Vagina (tissue), 2 donors: ENCODE measurements around the gene RNF113B. TPM values are rescaled to one million over a fixed set of nuclear protein-coding genes. Genes with fewer than 3 reads are reported as not detected.

Experiments used
- DNase-seq, 2 donors: peaks; one replicate each; pipeline ENCODE4 v3.0.0-alpha.2; 2017; ENCODE audit errors: extremely low spot score in 2 of 2
- H3K27ac ChIP-seq: fragments of 200-600 bp; sonication (generic); one replicate; pipeline ENCODE4 v1.5.1; 2019
- H3K27me3 ChIP-seq: fragments of 200-600 bp; sonication (generic); one replicate; pipeline ENCODE4 v1.5.1; 2019
- H3K36me3 ChIP-seq, 2 donors: fragments of 200-600 bp; sonication (generic); one replicate each; pipeline ENCODE4 v1.5.1; 2017 to 2019
- H3K4me1 ChIP-seq: fragments of 200-600 bp; sonication (generic); one replicate; pipeline ENCODE4 v1.5.1; 2019
- H3K4me3 ChIP-seq, 2 donors: fragments of 200-600 bp; sonication (generic); 1 replicate in 1 of 2; 2 replicates in 1 of 2; pipeline ENCODE4 v1.5.1; 2016 to 2019
- H3K9me3 ChIP-seq: fragments of 200-600 bp; sonication (generic); one replicate; pipeline ENCODE4 v1.5.1; 2019
- CTCF ChIP-seq, 3 experiments: fragments of 450-650 bp in 2 of 3; fragments of 200-600 bp in 1 of 3; sonication (generic) in 1 of 3; IDR thresholded peaks; one replicate each; pipeline ENCODE4 v1.5.1; 2017 to 2019; ENCODE audit warnings: antibody characterized with exemption in 3 of 3, mild to moderate bottlenecking in 2 of 3, moderate library complexity in 2 of 3
- POLR2A ChIP-seq, 2 donors: fragments of 450-650 bp; IDR thresholded peaks; one replicate each; pipeline ENCODE4 v1.6.1; 2017; ENCODE audit warnings: antibody characterized with exemption in 2 of 2, mild to moderate bottlenecking in 2 of 2, moderate library complexity in 2 of 2
- POLR2AphosphoS5 ChIP-seq, 2 donors: sonication (generic); formaldehyde crosslinking; IDR thresholded peaks; one replicate each; pipeline ENCODE4 v1.9.0; 2017; ENCODE audit warnings: antibody characterized with exemption in 2 of 2, mild to moderate bottlenecking in 2 of 2, low read depth in 1 of 2; ENCODE audit not compliant: insufficient read depth in 1 of 2
- intact Hi-C: fragments of 100-400 bp; cut with DNase I; formaldehyde crosslinking; loops from one replicate; pipeline ENCODE4 v1.15.1; 2023
- total RNA-seq: library from RNA; depleted of rRNA; stranded (reverse); fragments of >200 nt; gene quantifications from one replicate; pipeline ENCODE4 v1.2.3, GENCODE V29; 2016

The RNF113B gene
- total RNA-seq, 1 donor from 2014 or later = not detected

GRCh38 chr13:98182153-98182552, 5.1 kb upstream of the RNF113B start:
- no peaks in the 10 kb centered on the region for H3K9me3 ChIP-seq
- H3K27me3 ChIP-seq = no peaks in the 10 kb centered on the region
- no peak overlapping the region for H3K27ac ChIP-seq
- H3K4me3 ChIP-seq = no peak overlapping the region
- intact Hi-C loops = no loop called here
- TF ChIP-seq CTCF (IDR thresholded peaks at IDR 0.05) (no peak), POLR2AphosphoS5 (IDR thresholded peaks at IDR 0.05; ENCODE audit: insufficient read depth in 1 of 2, low read depth in 1 of 2) (no peak), POLR2A (IDR thresholded peaks at IDR 0.05) (no peak)
- no peak for DNase-seq
- no peaks in the 10 kb centered on the region for H3K36me3 ChIP-seq
- H3K4me1 ChIP-seq = no peaks in the 10 kb centered on the region

DNA sequence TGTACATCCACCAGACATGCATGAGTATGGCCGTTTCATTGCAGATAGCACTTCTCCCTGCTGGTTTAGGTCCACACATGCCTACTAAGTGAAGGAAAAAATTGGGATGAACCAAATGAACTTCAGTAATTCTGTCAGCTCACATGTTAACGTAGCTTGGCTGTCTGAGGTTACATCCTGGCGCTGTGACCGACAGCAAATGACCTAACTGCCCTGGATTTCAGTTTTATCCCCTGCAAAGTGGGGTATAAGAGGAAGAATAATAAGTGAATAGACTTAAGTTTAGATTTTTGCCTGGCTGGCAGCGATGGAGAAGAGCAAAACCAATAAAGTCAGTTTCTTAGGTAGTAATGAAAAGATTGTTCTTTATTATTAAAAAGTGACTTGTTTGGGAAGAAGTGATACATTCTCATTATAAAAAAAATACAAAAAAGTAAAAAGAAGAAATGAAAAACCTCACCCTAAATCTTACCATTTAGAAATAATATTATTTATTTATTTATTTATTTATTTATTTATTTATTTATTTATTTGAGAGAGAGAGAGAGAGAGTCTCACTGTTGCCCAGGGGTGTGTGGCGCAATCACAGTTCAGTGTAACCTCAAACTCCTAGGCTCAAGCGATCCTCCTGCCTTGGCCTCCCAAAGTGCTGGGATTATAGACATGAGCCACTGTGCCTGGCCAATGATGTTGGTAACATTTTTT, 4.2 kb upstream of the RNF113B start:
- no peak for TF ChIP-seq CTCF (IDR thresholded peaks at IDR 0.05)
- TF ChIP-seq POLR2A (IDR thresholded peaks at IDR 0.05) = no peak
- TF ChIP-seq POLR2AphosphoS5 (IDR thresholded peaks at IDR 0.05; ENCODE audit: insufficient read depth in 1 of 2, low read depth in 1 of 2) = no peak
- no peaks in the 10 kb centered on the region for H3K27me3 ChIP-seq
- intact Hi-C loops = no loop called here
- no peaks in the 10 kb centered on the region for H3K4me1 ChIP-seq
- H3K9me3 ChIP-seq = no peaks in the 10 kb centered on the region
- no peak overlapping the region for H3K27ac ChIP-seq
- no peaks in the 10 kb centered on the region for H3K36me3 ChIP-seq
- no peak for DNase-seq
- H3K4me3 ChIP-seq = no peak overlapping the region

GRCh38 chr13:98180092-98180491, 3.0 kb upstream of the RNF113B start:
- Histone ChIP-seq H3K4me1 (peaks cover under 1% of the 10 kb centered on the region), H3K4me3 (no peak overlapping the region), H3K9me3 (no peaks in the 10 kb centered on the region), H3K36me3 (no peaks in the 10 kb centered on the region), H3K27ac (no peak overlapping the region), H3K27me3 (no peaks in the 10 kb centered on the region)
- intact Hi-C loops = no loop called here
- no peak for DNase-seq
- TF ChIP-seq POLR2AphosphoS5 (IDR thresholded peaks at IDR 0.05; ENCODE audit: insufficient read depth in 1 of 2, low read depth in 1 of 2) (no peak), CTCF (IDR thresholded peaks at IDR 0.05) (no peak), POLR2A (IDR thresholded peaks at IDR 0.05) (no peak)

GRCh38 chr13:98175823-98176222, 1.2 kb downstream of the RNF113B start:
- no peaks in the 10 kb centered on the region for H3K36me3 ChIP-seq
- TF ChIP-seq POLR2A (IDR thresholded peaks at IDR 0.05) (no peak), POLR2AphosphoS5 (IDR thresholded peaks at IDR 0.05; ENCODE audit: insufficient read depth in 1 of 2, low read depth in 1 of 2) (no peak), CTCF (IDR thresholded peaks at IDR 0.05) (no peak)
- H3K9me3 ChIP-seq = no peaks in the 10 kb centered on the region
- DNase-seq = no peak
- intact Hi-C loops = no loop called here
- H3K27me3 ChIP-seq = no peaks in the 10 kb centered on the region
- peaks cover 43% of the 10 kb centered on the region for H3K4me1 ChIP-seq
- no peak overlapping the region for H3K4me3 ChIP-seq
- H3K27ac ChIP-seq = no peak overlapping the region

GRCh38 chr13:98175043-98175442, 2.0 kb downstream of the RNF113B start:
- H3K36me3 ChIP-seq = no peaks in the 10 kb centered on the region
- H3K9me3 ChIP-seq = no peaks in the 10 kb centered on the region
- peaks cover 43% of the 10 kb centered on the region for H3K4me1 ChIP-seq
- peak overlapping the region; percentile 67 for H3K27ac ChIP-seq
- no peak for DNase-seq
- H3K4me3 ChIP-seq = no peak overlapping the region
- TF ChIP-seq POLR2A (IDR thresholded peaks at IDR 0.05) = no peak
- no peak for TF ChIP-seq POLR2AphosphoS5 (IDR thresholded peaks at IDR 0.05; ENCODE audit: insufficient read depth in 1 of 2, low read depth in 1 of 2)
- H3K27me3 ChIP-seq = no peaks in the 10 kb centered on the region
- intact Hi-C loops = no loop called here
